Chondrocyte (in vitro differentiated cells): ENCODE results near the gene CREBRF. TPM values are rescaled to one million over a fixed set of nuclear protein-coding genes. Genes with fewer than 3 reads are reported as not detected.
"Not testable (repeated sequence)": the region's sequence is repeated elsewhere in the genome, so short reads cannot be mapped to it uniquely, and the experiment has no call there.

ENCODE experiments used
- DNase-seq: peaks from one replicate; pipeline ENCODE4 v3.0.0; 2021; ENCODE audit warnings: mixed read lengths, low spot score
- H3K27ac Mint-ChIP-seq: one replicate; pipeline ENCODE4 v1.8.0; 2021; ENCODE audit warnings: mild to moderate bottlenecking, moderate library complexity, mixed read lengths; ENCODE audit not compliant: unreplicated experiment
- H3K27me3 Mint-ChIP-seq: 2 replicates; pipeline ENCODE4 v1.8.0; 2021; ENCODE audit warnings: low read depth, mixed read lengths
- H3K36me3 Mint-ChIP-seq: 2 replicates; pipeline ENCODE4 v1.8.0; 2021; ENCODE audit warnings: low read depth, mixed read lengths
- H3K4me1 Mint-ChIP-seq: 2 replicates; pipeline ENCODE4 v1.8.0; 2021; ENCODE audit warnings: low read depth, mild to moderate bottlenecking, mixed read lengths
- H3K4me3 Mint-ChIP-seq: one replicate; pipeline ENCODE4 v1.8.0; 2021; ENCODE audit warnings: mild to moderate bottlenecking, moderate library complexity, mixed read lengths; ENCODE audit not compliant: unreplicated experiment
- H3K9me3 Mint-ChIP-seq: 2 replicates; pipeline ENCODE4 v1.8.0; 2021; ENCODE audit warnings: low read depth, mixed read lengths
- total RNA-seq: library from RNA; stranded (reverse); gene quantifications from 3 replicates; pipeline ENCODE4 v1.2.1, GENCODE V29; 2021
- TF ChIP-seq, protein P1 (sequence below): fragments of 200-600 bp; sonication (generic); IDR thresholded peaks from 2 replicates; pipeline ENCODE4 v1.5.0; 2021; ENCODE audit warnings: antibody characterized with exemption, mild to moderate bottlenecking, moderate library complexity

Gene CREBRF
- total RNA-seq, 1 donor from 2014 or later, result 14.7 TPM

DNA sequence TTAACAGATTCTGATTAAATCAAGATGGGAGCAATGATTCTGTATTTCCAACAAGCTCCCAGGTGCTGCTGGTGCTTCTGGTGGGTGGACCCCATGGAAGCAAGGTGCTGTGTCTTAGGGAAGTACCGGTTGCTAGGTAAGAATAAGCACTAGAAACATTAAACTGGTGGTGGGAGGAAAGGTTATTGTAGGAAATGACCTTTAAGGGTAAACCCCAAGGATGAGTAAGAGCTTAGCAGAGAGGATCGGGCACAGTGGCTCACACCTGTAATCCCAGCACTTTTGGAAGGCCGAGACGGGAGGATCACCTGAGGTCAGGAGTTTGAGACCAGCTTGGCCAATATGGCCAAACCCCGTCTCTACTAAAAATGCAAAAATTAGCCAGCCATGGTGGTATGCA, 16.2 kb upstream of the CREBRF start:
- DNase-seq, result no peak
- TF ChIP-seq, protein P1, sequence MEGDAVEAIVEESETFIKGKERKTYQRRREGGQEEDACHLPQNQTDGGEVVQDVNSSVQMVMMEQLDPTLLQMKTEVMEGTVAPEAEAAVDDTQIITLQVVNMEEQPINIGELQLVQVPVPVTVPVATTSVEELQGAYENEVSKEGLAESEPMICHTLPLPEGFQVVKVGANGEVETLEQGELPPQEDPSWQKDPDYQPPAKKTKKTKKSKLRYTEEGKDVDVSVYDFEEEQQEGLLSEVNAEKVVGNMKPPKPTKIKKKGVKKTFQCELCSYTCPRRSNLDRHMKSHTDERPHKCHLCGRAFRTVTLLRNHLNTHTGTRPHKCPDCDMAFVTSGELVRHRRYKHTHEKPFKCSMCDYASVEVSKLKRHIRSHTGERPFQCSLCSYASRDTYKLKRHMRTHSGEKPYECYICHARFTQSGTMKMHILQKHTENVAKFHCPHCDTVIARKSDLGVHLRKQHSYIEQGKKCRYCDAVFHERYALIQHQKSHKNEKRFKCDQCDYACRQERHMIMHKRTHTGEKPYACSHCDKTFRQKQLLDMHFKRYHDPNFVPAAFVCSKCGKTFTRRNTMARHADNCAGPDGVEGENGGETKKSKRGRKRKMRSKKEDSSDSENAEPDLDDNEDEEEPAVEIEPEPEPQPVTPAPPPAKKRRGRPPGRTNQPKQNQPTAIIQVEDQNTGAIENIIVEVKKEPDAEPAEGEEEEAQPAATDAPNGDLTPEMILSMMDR, result no peak
- no peak overlapping the region for H3K4me3 Mint-ChIP-seq
- H3K27ac Mint-ChIP-seq, result no peak overlapping the region
- H3K4me1 Mint-ChIP-seq, result peaks cover 17% of the 10 kb centered on the region
- H3K9me3 Mint-ChIP-seq, result no peaks in the 10 kb centered on the region
- H3K27me3 Mint-ChIP-seq, result no peaks in the 10 kb centered on the region
- peaks cover 9% of the 10 kb centered on the region for H3K36me3 Mint-ChIP-seq

DNA sequence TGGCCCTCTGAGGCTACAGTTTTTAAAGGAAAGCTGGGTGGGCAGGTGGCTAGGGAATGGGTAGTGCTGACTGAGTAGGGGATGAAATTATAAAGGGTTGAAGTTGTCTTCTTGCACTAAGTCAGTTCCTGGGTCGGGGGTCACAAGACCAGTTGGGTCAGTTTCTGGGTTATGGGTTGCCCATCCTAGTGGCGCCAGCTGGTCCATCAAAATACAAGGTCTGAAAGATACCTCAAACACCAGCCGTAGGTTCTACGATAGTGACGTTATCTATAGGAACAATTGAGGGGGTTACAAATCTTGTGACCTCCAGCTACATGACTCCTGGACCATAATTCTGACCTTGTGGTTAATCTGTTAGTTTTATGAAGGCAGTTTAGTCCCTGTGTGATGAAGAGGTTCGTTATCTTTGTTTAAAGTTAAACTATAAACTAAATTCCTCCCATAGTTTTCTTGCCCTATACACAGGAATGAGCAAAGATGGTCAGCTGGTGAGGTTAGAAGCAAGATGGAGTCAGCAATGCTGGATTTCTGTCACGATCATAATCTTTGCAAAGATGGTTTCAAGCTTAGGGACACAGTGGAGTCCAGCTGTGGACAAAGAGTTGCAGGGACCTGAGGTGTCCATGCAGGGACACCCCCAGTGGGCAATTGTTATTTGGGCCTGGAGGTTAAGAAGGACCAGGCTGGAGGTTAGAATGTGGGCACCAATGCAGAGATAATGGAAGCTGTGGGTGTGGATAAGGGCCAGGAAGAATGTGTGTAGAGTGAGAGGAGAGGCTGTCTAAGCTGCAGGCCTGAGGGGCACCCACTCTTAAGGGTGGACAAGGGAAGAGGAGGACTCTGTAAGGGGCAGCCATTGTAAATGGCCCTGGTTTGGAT, 14.0 kb upstream of the CREBRF start:
- no peaks in the 10 kb centered on the region for H3K27me3 Mint-ChIP-seq

DNA sequence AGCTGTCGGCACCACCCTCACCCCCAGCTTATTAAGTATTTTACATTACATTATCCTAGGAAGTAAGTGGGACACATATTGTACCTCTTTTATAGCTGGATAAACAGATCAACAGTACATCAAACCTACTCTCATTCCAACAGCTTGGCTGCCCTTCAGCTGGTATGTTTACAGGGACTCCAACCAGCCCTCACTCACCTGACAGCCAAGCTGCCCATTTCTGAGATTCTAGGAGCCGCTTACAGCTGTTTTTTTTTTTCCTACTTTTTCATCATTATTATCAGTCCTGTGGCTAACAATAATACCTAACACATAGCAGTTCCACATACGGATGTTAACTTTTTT, 13.4 kb upstream of the CREBRF start:
- Mint-ChIP-seq H3K27me3 (no peaks in the 10 kb centered on the region), H3K4me3 (no peak overlapping the region), H3K4me1 (no peaks in the 10 kb centered on the region), H3K9me3 (no peaks in the 10 kb centered on the region), H3K27ac (no peak overlapping the region), H3K36me3 (peaks cover 2% of the 10 kb centered on the region)
- DNase-seq, result no peak
- TF ChIP-seq, protein P1, result no peak

More for the DNA sequence above, 14.0 kb upstream of the CREBRF start:
- Mint-ChIP-seq H3K27ac (no peak overlapping the region), H3K4me3 (no peak overlapping the region), H3K36me3 (peaks cover 2% of the 10 kb centered on the region), H3K4me1 (peaks cover 3% of the 10 kb centered on the region), H3K9me3 (no peaks in the 10 kb centered on the region)
- TF ChIP-seq, protein P1, result no peak
- no peak for DNase-seq

DNA sequence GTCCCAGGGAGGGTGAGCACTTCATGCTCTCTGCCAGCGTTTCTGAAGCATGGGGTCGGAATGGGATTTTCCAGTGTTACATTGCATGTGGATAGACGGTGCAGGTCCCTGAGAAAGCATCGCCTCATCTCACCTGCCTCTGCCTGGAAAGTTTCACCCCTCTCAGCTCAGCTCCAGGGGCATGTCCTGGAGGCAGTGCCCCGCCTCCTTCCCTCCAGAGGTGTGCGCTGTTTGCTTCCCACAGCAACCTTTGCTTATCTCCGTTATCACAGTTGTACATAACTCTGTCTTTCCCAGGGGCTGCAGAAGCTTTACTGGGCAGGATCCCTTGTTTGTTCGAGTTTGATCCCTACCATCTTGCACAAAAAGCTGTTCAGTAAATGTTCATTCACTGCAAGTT, 10.7 kb upstream of the CREBRF start:
- Mint-ChIP-seq H3K9me3 (no peaks in the 10 kb centered on the region), H3K27ac (no peak overlapping the region), H3K36me3 (peaks cover under 1% of the 10 kb centered on the region), H3K4me1 (no peaks in the 10 kb centered on the region), H3K4me3 (no peak overlapping the region), H3K27me3 (no peaks in the 10 kb centered on the region)
- DNase-seq, result no peak
- TF ChIP-seq, protein P1, result no peak

DNA sequence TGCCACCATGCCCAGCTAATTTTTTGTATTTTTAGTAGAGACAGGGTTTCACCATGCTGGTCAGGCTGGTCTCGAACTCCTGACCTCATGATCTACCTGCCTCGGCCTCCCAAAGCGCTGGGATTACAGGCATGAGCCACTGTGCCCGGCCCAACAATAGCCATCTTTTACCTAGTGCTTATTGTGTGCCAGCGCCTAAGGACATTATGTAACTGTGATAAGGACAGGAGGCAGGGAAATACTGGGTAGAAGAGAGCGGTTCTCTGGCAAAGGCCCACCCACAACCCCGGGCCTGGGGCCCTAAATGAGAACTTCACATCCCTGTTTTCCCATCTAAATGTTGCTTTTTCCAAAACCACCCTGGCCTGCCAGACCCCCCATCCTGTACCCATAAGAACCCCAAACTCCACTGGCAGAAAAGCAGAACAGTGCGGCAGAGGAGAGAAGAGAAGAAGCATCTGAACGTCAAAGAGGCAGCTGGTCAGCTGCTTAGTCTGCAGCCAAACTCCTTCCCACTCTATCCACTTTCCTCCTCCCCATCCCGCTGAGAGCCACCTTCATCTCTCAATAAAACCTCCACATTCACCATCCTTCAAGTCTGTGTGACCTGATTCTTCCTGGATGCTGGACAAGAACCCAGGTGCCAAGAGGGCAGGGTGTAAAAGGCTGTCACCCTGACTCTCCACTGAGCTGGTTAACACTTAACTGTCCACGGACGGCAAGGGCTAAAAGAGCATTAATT, 8.9 kb upstream of the CREBRF start:
- not testable (repeated sequence) for DNase-seq, H3K4me3 Mint-ChIP-seq, H3K4me1 Mint-ChIP-seq, H3K27ac Mint-ChIP-seq, H3K36me3 Mint-ChIP-seq, H3K27me3 Mint-ChIP-seq, H3K9me3 Mint-ChIP-seq
